ENCODE data around the gene SLC25A22. TPM values are rescaled to one million over a fixed set of nuclear protein-coding genes. Genes with fewer than 3 reads are reported as not detected.
A peak's percentile ranks its signal among the peaks of the same experiment; 100 is the strongest.

Gene SLC25A22
- total RNA-seq, 1 experiment from 2014 or later: 32.7 TPM

- Histone ChIP-seq H3K9me2 (replicated peaks; ENCODE audit: low read length) (no peaks in the 10 kb centered on the region), H3K4me2 (ENCODE audit: low read length) (no peak overlapping the region), H3K27me3 (ENCODE audit: low read length) (no peaks in the 10 kb centered on the region), H3K9me3 (ENCODE audit: low read length) (no peaks in the 10 kb centered on the region), H2AFZ (ENCODE audit: low read length) (no peak overlapping the region), H3K36me3 (ENCODE audit: low read depth, low read length) (peaks cover 38% of the 10 kb centered on the region), H3K9ac (ENCODE audit: low read length) (no peak overlapping the region), H3K27ac (ENCODE audit: low read length) (no peak overlapping the region), H3K79me2 (ENCODE audit: low read length) (0 out of 2 replicates have a peak, but pooled peaks cover 3% of the 10 kb centered on the region), H3K4me3 (ENCODE audit: low read length) (no peak overlapping the region), H4K20me1 (ENCODE audit: low read length) (no peaks in the 10 kb centered on the region), H3K4me1 (ENCODE audit: insufficient read depth, low read length) (peaks cover 14% of the 10 kb centered on the region), H3F3A (ENCODE audit: low read length, unreplicated experiment) (peaks cover 9% of the 10 kb centered on the region)
- ATAC-seq: no peak
- no TSS peak for BruUV-seq (replicated peaks)
- intact Hi-C loops (cut with micrococcal nuclease): no loop called here
- ChIA-PET CTCF (no interaction called here), POLR2A (ENCODE audit: unreplicated experiment) (no interaction called here)
- no peak for DNase-seq
- TF ChIP-seq EZH2phosphoT487 (IDR thresholded peaks at IDR 0.05; ENCODE audit: borderline replicate concordance, low read length) (no peak), EZH2 (IDR thresholded peaks at IDR 0.05; ENCODE audit: low read length, unreplicated experiment) (no peak)
These were observed 32.3 kb downstream of the SLC25A22 start for GRCh38 chr11:765802-766091.

DNA sequence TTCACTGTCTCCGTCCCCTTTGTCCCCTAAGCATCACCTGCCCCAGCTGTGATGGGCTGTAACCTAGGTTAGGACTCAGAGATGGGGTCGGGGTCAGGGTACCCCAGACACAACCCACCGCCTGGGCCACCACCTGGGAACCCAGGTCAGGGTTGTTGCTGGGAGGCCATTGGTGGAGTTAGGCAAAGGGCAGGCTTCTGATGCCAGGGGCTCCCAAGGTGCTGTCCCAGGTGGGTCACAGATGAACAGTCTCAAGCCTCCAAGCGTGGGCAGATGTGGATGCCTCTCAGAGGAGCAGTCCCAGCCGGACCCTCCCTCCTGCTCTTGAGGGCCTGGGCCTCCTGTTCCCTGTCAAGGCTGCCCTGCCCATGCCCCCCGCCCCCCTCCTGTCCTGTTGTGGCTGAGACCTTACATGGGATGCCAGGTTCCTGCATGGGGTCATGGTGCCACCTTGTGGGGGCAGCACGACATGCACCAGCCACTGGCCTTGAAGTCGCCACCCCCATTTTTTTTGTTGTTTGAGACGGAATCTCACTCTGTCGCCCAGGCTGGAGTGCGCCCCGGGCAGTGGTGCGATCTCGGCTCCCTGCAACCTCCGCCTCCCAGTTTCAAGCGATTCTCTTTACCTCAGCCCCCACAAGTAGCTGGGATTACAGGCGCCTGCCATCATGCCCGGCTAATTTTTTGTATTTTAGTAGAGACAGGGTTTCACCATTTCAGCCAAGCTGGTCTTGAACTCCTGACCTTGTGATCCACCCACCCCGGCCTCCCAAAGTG, 32.9 kb downstream of the SLC25A22 start:
- Histone ChIP-seq H3K79me2 (ENCODE audit: low read length) (0 out of 2 replicates have a peak, but pooled peaks cover 1% of the 10 kb centered on the region), H3K4me2 (ENCODE audit: low read length) (no peak overlapping the region), H3K9me2 (replicated peaks; ENCODE audit: low read length) (no peaks in the 10 kb centered on the region), H3K27me3 (ENCODE audit: low read length) (no peaks in the 10 kb centered on the region), H3K9me3 (ENCODE audit: low read length) (no peaks in the 10 kb centered on the region), H2AFZ (ENCODE audit: low read length) (no peak overlapping the region), H3K9ac (ENCODE audit: low read length) (no peak overlapping the region), H4K20me1 (ENCODE audit: low read length) (no peaks in the 10 kb centered on the region), H3K4me3 (ENCODE audit: low read length) (no peak overlapping the region), H3K27ac (ENCODE audit: low read length) (no peak overlapping the region), H3F3A (ENCODE audit: low read length, unreplicated experiment) (peaks cover 9% of the 10 kb centered on the region), H3K4me1 (ENCODE audit: insufficient read depth, low read length) (peaks cover 14% of the 10 kb centered on the region), H3K36me3 (ENCODE audit: low read depth, low read length) (peaks cover 35% of the 10 kb centered on the region)
- TF ChIP-seq, protein P1, sequence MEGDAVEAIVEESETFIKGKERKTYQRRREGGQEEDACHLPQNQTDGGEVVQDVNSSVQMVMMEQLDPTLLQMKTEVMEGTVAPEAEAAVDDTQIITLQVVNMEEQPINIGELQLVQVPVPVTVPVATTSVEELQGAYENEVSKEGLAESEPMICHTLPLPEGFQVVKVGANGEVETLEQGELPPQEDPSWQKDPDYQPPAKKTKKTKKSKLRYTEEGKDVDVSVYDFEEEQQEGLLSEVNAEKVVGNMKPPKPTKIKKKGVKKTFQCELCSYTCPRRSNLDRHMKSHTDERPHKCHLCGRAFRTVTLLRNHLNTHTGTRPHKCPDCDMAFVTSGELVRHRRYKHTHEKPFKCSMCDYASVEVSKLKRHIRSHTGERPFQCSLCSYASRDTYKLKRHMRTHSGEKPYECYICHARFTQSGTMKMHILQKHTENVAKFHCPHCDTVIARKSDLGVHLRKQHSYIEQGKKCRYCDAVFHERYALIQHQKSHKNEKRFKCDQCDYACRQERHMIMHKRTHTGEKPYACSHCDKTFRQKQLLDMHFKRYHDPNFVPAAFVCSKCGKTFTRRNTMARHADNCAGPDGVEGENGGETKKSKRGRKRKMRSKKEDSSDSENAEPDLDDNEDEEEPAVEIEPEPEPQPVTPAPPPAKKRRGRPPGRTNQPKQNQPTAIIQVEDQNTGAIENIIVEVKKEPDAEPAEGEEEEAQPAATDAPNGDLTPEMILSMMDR (conservative IDR thresholded peaks at IDR 0.05; ENCODE audit: low read depth, low read length): peak; percentile 68
- no peak for TF ChIP-seq EZH2phosphoT487 (IDR thresholded peaks at IDR 0.05; ENCODE audit: borderline replicate concordance, low read length)
- BruUV-seq (replicated peaks): no TSS peak
- ChIA-PET CTCF (no interaction called here), POLR2A (ENCODE audit: unreplicated experiment) (no interaction called here)
- intact Hi-C loops (cut with micrococcal nuclease): no loop called here
- peak; percentile 15; the same call in 1 of the 2 replicates for ATAC-seq
- peak; percentile 61 for DNase-seq

GRCh38 chr11:764322-765024, 33.6 kb downstream of the SLC25A22 start:
- Histone ChIP-seq H4K20me1 (ENCODE audit: low read length) (no peaks in the 10 kb centered on the region), H3K36me3 (ENCODE audit: low read depth, low read length) (peaks cover 39% of the 10 kb centered on the region)
- CTCF ChIA-PET: no interaction called here

More at GRCh38 chr11:764322-765024, 33.6 kb downstream of the SLC25A22 start:
- no TSS peak for BruUV-seq (replicated peaks)
- Histone ChIP-seq H3K4me2 (ENCODE audit: low read length) (no peak overlapping the region), H3K4me3 (ENCODE audit: low read length) (no peak overlapping the region), H3K9ac (ENCODE audit: low read length) (no peak overlapping the region), H3K79me2 (ENCODE audit: low read length) (no peaks in the 10 kb centered on the region), H3K9me3 (ENCODE audit: low read length) (no peaks in the 10 kb centered on the region), H3F3A (ENCODE audit: low read length, unreplicated experiment) (peaks cover 9% of the 10 kb centered on the region), H3K9me2 (replicated peaks; ENCODE audit: low read length) (no peaks in the 10 kb centered on the region), H2AFZ (ENCODE audit: low read length) (no peak overlapping the region), H3K27me3 (ENCODE audit: low read length) (no peaks in the 10 kb centered on the region), H3K27ac (ENCODE audit: low read length) (no peak overlapping the region), H3K4me1 (ENCODE audit: insufficient read depth, low read length) (peaks cover 14% of the 10 kb centered on the region)
- ATAC-seq: no peak
- POLR2A ChIA-PET (ENCODE audit: unreplicated experiment): interaction anchor here (0.6 kb wide), 1 partner anchor 62 kb away, joined by 3 read pairs; no protein-coding TSS in a partner anchor
- intact Hi-C loops (cut with micrococcal nuclease): no loop called here
- no peak for TF ChIP-seq EZH2 (IDR thresholded peaks at IDR 0.05; ENCODE audit: low read length, unreplicated experiment)
- TF ChIP-seq EZH2phosphoT487 (IDR thresholded peaks at IDR 0.05; ENCODE audit: borderline replicate concordance, low read length): no peak
- DNase-seq: no peak

Measured in PC-3 (cell line).